Transverse colon (tissue), 4 donors: ENCODE results near the gene STMN3. TPM values are rescaled to one million over a fixed set of nuclear protein-coding genes. Genes with fewer than 3 reads are reported as not detected.

Experiments used
- DNase-seq: peaks from one replicate; pipeline ENCODE4 v3.0.0-alpha.2; 2019
- H3K27ac ChIP-seq, 4 donors: fragments of 200-600 bp; sonication (generic); 2 replicates each; pipeline ENCODE4 v1.5.1; 2016 to 2018; ENCODE audit warnings: inconsistent platforms in 4 of 4
- H3K27me3 ChIP-seq: fragments of 200-600 bp; sonication (generic); 2 replicates; pipeline ENCODE4 v1.5.1; 2017; ENCODE audit warnings: inconsistent platforms
- H3K36me3 ChIP-seq, 4 donors: fragments of 200-600 bp; sonication (generic); 2 replicates each; pipeline ENCODE4 v1.5.1; 2017 to 2019; ENCODE audit warnings: inconsistent platforms in 4 of 4
- H3K4me1 ChIP-seq, 4 donors: fragments of 200-600 bp; sonication (generic); 2 replicates each; pipeline ENCODE4 v1.5.1; 2017 to 2020; ENCODE audit warnings: inconsistent platforms in 4 of 4
- H3K4me3 ChIP-seq, 4 donors: fragments of 200-600 bp; sonication (generic); 1 replicate in 1 of 4; 2 replicates in 3 of 4; pipeline versions ENCODE4 v1.5.1 to v1.6.1; 2017 to 2019; ENCODE audit warnings: inconsistent platforms in 4 of 4
- H3K9me3 ChIP-seq, 2 donors: fragments of 200-600 bp; sonication (generic); 2 replicates each; pipeline ENCODE4 v1.5.1; 2017 to 2019; ENCODE audit warnings: inconsistent platforms in 2 of 2
- EP300 ChIP-seq: sonication (generic); formaldehyde crosslinking; IDR thresholded peaks from one replicate; pipeline ENCODE4 v1.6.1; 2017; ENCODE audit warnings: antibody characterized with exemption, low read depth
- POLR2A ChIP-seq: fragments of 450-650 bp; IDR thresholded peaks from one replicate; pipeline ENCODE4 v1.6.1; 2016; ENCODE audit warnings: antibody characterized with exemption, mild to moderate bottlenecking, moderate library complexity
- POLR2AphosphoS5 ChIP-seq, 3 donors: sonication (generic); formaldehyde crosslinking; IDR thresholded peaks; one replicate each; pipeline ENCODE4 v1.6.1; 2016; ENCODE audit warnings: antibody characterized with exemption in 3 of 3
- WGBS, 2 donors: methylation state at CpG; one replicate each; pipeline ENCODE4 v1.1.5; 2018; ENCODE audit warnings: low coverage in 1 of 2; 5-methylcytosine and 5-hydroxymethylcytosine counted together
- in situ Hi-C, 4 donors: fragments of 200-750 bp; cut with MboI; loops; one replicate each; pipeline versions ENCODE4 v1.15.0 to v1.15.1; 2017; ENCODE audit warnings: low sequenced_read_pairs in 3 of 4, low pct_ligation_motif_present in 1 of 4, low pct_unique_long_range_greater_than_20kb in 1 of 4
- intact Hi-C: fragments of 100-400 bp; cut with DNase I; formaldehyde crosslinking; loops from one replicate; pipeline ENCODE4 v1.15.1; 2023; ENCODE audit warnings: low total_unique reads
- total RNA-seq, 4 donors: library from RNA; depleted of rRNA; stranded (reverse); fragments of >200 nt; gene quantifications; one replicate each; pipeline ENCODE4 v1.1.0, GENCODE V29; 2016
- TF ChIP-seq, protein P1 (sequence below), 5 experiments: fragments of 200-600 bp in 3 of 5; fragments of 450-650 bp in 2 of 5; sonication (generic) in 3 of 5; IDR thresholded peaks; 1 replicate in 2 of 5; 2 replicates in 3 of 5; pipeline ENCODE4 v1.5.1; 2016 to 2017; ENCODE audit warnings: antibody characterized with exemption in 5 of 5, inconsistent platforms in 3 of 5, mild to moderate bottlenecking in 2 of 5, moderate library complexity in 1 of 5

Gene STMN3
- total RNA-seq, 4 donors from 2014 or later: 0.75 to 7.1 (median 4.4) TPM

DNA sequence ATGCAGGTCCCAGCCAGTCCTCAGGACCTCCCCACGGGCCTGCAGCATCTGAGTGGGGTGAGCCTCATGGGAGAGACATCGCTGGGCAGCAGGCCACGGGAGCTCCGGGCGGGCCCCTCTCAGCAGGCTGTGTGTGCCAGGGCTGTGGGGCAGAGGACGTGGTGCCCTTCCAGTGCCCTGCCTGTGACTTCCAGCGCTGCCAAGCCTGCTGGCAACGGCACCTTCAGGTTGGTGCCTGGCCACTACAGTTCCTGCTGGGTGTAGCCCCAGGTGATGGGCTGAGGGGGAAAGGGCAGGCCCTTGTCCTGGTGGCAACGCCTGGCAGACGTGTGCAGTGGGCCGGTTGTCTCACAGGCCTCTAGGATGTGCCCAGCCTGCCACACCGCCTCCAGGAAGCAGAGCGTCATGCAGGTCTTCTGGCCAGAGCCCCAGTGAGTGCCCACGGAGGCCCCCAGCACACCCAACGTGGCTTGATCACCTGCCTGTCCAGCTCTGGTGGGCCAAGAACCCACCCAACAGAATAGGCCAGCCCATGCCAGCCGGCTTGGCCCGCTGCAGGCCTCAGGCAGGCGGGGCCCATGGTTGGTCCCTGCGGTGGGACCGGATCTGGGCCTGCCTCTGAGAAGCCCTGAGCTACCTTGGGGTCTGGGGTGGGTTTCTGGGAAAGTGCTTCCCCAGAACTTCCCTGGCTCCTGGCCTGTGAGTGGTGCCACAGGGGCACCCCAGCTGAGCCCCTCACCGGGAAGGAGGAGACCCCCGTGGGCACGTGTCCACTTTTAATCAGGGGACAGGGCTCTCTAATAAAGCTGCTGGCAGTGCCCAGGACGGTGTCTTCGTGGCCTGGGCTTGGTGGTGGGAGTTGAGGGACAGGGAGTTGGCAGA is 42.4 kb upstream of the STMN3 start:
- no peak for TF ChIP-seq EP300
- peak in 1 of 3 donors; percentile 37 for TF ChIP-seq POLR2AphosphoS5 (IDR thresholded peaks at IDR 0.05)
- TF ChIP-seq, protein P1, sequence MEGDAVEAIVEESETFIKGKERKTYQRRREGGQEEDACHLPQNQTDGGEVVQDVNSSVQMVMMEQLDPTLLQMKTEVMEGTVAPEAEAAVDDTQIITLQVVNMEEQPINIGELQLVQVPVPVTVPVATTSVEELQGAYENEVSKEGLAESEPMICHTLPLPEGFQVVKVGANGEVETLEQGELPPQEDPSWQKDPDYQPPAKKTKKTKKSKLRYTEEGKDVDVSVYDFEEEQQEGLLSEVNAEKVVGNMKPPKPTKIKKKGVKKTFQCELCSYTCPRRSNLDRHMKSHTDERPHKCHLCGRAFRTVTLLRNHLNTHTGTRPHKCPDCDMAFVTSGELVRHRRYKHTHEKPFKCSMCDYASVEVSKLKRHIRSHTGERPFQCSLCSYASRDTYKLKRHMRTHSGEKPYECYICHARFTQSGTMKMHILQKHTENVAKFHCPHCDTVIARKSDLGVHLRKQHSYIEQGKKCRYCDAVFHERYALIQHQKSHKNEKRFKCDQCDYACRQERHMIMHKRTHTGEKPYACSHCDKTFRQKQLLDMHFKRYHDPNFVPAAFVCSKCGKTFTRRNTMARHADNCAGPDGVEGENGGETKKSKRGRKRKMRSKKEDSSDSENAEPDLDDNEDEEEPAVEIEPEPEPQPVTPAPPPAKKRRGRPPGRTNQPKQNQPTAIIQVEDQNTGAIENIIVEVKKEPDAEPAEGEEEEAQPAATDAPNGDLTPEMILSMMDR (IDR thresholded peaks at IDR 0.05): no peak
- no peak for TF ChIP-seq POLR2A
- Histone ChIP-seq H3K36me3 (no peaks in the 10 kb centered on the region), H3K4me1 (peaks cover 27 to 56% (median 49%) of the 10 kb centered on the region in 4 donors), H3K27ac (peak overlapping the region in 1 of 4 donors; percentile 2), H3K9me3 (no peaks in the 10 kb centered on the region), H3K4me3 (no peak overlapping the region), H3K27me3 (no peaks in the 10 kb centered on the region)
- intact Hi-C loops (no loop called here), in situ Hi-C loops (no loop called here)
- WGBS, 2 donors: 71% methylated on average over 14 of the region's 25 CpGs; no CpG with 5 or more reads in 1 of the 2 donors
- no peak for DNase-seq

DNA sequence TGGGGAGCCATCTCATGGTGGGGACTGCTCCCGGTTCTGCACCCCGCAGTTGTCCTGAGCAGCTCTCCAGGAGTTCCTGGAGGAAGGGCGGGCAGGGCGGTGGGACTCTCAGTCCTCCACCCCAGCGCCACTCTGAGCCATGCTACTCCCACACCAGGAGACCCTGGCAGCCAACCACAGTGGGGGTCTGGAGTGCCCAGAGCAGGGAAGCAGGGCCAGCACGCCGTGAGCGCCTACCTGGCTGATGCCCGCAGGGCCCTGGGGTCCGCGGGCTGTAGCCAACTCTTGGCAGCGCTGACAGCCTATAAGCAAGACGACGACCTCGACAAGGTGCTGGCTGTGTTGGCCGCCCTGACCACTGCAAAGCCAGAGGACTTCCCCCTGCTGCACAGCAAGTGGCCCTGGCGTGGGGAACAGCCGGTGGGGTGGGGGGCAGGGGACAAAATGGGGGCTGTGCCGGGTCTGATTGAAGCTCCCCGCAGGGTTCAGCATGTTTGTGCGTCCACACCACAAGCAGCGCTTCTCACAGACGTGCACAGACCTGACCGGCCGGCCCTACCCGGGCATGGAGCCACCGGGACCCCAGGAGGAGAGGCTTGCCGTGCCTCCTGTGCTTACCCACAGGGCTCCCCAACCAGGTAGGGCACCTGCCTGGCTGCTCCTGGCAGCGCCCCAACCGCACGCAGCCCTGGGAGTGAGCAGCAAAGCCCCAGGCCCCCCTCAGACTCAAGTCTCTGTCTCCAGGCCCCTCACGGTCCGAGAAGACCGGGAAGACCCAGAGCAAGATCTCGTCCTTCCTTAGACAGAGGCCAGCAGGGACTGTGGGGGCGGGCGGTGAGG is 41.6 kb upstream of the STMN3 start:
- intact Hi-C loops (no loop called here), in situ Hi-C loops (no loop called here)
- TF ChIP-seq POLR2AphosphoS5 (IDR thresholded peaks at IDR 0.05) (no peak), EP300 (no peak), POLR2A (no peak)
- TF ChIP-seq, protein P1 (IDR thresholded peaks at IDR 0.05): no peak
- Histone ChIP-seq H3K27me3 (no peaks in the 10 kb centered on the region), H3K4me3 (no peak overlapping the region), H3K4me1 (peaks cover 27 to 63% (median 56%) of the 10 kb centered on the region in 4 donors), H3K36me3 (no peaks in the 10 kb centered on the region), H3K27ac (no peak overlapping the region), H3K9me3 (no peaks in the 10 kb centered on the region)
- 80 to 97% methylated on average over 1 to 35 of the region's 37 CpGs for WGBS, 2 donors
- no peak for DNase-seq

DNA sequence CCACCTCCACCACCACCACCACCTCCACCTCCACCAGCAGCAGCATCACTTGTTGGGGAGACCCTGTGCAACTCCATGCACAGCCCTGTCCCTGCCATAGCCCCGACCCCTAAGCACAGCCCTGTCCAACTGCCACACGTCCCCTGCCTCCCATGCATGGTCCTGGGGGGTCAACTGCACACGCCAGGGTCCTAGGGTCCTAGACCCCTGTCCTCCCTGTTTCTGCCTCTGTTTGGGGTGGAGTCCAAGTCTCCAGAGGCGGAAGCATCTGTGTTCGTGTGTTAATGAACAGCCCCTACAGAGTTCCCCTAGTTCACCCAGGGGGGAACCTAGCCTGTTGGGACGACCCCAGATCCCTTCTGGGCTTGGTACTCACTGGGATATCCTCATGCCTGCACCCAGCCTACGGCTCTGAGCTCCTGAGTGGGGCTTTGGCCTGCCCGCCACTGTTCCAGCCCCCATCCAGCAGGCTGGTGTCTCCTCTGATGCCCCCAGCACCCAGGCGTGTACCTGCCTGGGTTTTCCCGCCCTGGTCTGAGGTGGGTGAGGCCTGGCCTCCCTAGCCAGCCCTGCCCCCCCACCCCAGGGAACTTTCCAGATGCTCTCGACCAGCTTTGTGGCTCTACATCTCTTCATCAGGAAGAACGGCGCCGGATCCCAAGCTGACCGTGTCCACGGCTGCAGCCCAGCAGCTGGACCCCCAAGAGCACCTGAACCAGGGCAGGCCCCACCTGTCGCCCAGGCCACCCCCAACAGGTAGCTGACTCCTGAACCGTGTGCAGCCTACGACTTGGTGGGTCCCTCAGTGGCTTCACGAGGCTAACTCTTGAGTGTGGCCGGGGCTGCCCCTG is 40.7 kb upstream of the STMN3 start:
- no peak for TF ChIP-seq EP300
- no peak for TF ChIP-seq POLR2AphosphoS5 (IDR thresholded peaks at IDR 0.05)
- no peak for TF ChIP-seq POLR2A
- TF ChIP-seq, protein P1 (IDR thresholded peaks at IDR 0.05): no peak
- H3K36me3 ChIP-seq: no peaks in the 10 kb centered on the region
- peaks cover 27 to 70% (median 56%) of the 10 kb centered on the region in 4 donors for H3K4me1 ChIP-seq
- DNase-seq: no peak
- 91 to 94% methylated on average over 4 to 21 of the region's 21 CpGs for WGBS, 2 donors
- no peak overlapping the region for H3K27ac ChIP-seq
- H3K9me3 ChIP-seq: no peaks in the 10 kb centered on the region
- intact Hi-C loops (no loop called here), in situ Hi-C loops (no loop called here)
- no peak overlapping the region for H3K4me3 ChIP-seq
- H3K27me3 ChIP-seq: no peaks in the 10 kb centered on the region
